RWPE1 (cell line): Measurements from ENCODE around the gene MTRF1L.
"Not testable (repeated sequence)": the region's sequence is repeated elsewhere in the genome, so short reads cannot be mapped to it uniquely, and the experiment has no call there.

Experiments
- CTCF ChIA-PET: fragments of 350-600 bp; sonication (Branson Sonifier 250); formaldehyde crosslinking; extraction: SDS; loops from one replicate; lab custom pipeline; 2021; lab: Yijun Ruan, JAX
- POLR2A ChIA-PET: fragments of 400-600 bp; formaldehyde crosslinking; extraction: SDS; loops from one replicate; lab custom pipeline; 2020; ENCODE audit warnings: antibody characterized with exemption; ENCODE audit not compliant: low non-redundant PET; lab: Yijun Ruan, JAX
- DNase-seq: peaks from one replicate; pipeline ENCODE4 v3.0.0; 2012; ENCODE audit warnings: low spot score
- H3K27ac ChIP-seq: fragments of 450-650 bp; 2 replicates; pipeline ENCODE4 v1.5.1; 2017
- TF ChIP-seq, protein P1 (sequence below): fragments of 450-650 bp; conservative IDR thresholded peaks from 2 replicates; pipeline ENCODE4 v1.5.1; 2017; ENCODE audit warnings: low read depth, mild to moderate bottlenecking

Gene MTRF1L

DNA sequence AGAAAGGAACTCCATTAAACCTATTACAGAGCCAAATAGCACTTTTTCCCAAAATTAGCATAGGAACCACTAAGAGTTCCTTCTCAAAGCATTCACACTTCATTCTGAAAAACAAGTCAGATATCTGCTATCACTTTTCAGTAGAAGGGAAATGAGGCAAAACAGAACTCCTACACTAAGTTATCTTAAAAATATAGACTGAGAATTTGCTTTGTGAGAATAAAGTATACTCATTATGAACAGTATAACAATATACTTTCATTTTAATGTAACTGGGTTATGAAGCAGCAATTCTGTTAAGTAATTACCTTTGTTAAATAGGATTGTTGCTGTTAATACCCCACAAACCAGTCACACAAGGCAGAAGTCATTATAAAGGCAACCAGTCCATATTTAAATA is 8.7 kb downstream of the MTRF1L start:
- DNase-seq = no peak
- TF ChIP-seq, protein P1, sequence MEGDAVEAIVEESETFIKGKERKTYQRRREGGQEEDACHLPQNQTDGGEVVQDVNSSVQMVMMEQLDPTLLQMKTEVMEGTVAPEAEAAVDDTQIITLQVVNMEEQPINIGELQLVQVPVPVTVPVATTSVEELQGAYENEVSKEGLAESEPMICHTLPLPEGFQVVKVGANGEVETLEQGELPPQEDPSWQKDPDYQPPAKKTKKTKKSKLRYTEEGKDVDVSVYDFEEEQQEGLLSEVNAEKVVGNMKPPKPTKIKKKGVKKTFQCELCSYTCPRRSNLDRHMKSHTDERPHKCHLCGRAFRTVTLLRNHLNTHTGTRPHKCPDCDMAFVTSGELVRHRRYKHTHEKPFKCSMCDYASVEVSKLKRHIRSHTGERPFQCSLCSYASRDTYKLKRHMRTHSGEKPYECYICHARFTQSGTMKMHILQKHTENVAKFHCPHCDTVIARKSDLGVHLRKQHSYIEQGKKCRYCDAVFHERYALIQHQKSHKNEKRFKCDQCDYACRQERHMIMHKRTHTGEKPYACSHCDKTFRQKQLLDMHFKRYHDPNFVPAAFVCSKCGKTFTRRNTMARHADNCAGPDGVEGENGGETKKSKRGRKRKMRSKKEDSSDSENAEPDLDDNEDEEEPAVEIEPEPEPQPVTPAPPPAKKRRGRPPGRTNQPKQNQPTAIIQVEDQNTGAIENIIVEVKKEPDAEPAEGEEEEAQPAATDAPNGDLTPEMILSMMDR = no peak
- no peak overlapping the region for H3K27ac ChIP-seq
- CTCF ChIA-PET = no interaction called here
- POLR2A ChIA-PET = no interaction called here

DNA sequence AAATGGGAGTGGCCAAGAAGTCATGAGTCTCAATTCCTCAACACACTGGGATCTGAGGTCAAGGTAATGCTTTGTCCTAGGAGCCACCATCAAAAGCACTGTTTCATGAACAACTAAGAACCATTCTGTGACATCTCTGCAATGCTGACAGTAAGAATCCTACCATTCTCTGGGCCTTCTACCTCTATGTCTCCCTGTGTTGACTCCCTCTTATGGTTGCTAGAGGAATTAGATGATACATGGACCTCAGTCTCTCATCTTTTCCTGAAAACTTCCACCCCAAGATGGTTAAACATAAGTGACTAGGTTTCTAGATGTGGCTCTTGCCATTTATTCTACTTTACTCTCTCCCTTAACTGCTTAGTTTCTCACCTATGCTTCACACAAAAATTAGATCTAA is 9.1 kb downstream of the MTRF1L start:
- H3K27ac ChIP-seq = no peak overlapping the region
- ChIA-PET POLR2A (no interaction called here), CTCF (no interaction called here)
- DNase-seq = no peak
- TF ChIP-seq, protein P1 = no peak

DNA sequence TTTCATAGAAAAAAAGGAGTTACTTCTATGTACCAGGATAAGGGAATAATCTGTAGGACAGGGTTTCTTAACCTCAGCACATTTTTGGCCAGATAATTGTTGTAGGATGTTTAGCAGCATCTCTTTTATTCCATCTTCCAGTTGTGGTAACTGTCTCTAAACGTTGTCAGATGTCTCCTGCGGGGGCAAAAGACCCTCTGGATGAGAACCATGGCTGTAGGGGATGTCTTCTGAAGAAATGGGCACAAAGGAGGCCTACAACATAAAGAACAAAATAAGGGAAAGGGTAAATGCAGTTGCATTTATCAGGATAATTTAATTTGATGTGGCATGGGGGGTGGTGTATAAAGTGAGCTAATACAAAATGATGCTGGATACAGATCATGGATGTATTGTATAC is 15.5 kb downstream of the MTRF1L start:
- CTCF ChIA-PET = no interaction called here
- H3K27ac ChIP-seq = peak overlapping the region; percentile 39; the same call in 1 of the 2 replicates
- DNase-seq = no peak
- TF ChIP-seq, protein P1 = no peak
- POLR2A ChIA-PET = interaction anchor here (0.5 kb wide), 1 partner anchor 285 kb away, joined by 4 read pairs; no protein-coding TSS in a partner anchor

DNA sequence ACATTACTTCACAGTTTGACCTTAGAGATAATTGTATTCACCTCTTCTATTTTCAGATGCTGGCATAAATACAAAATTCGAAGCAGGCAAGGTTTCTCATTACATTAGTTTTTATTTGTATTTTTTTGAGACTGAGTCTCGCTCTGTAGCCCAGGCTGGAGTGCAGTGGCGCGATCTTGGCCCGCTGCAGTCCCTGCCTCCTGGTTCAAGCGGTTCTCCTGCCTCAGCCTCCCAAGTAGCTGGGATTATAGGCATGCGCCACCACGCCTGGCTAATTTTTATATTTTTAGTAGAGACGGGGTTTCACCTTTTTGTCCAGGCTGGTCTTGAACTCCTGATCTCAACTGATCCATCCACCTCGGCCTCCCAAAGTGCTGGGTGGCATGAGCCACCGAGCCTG is 17.2 kb downstream of the MTRF1L start:
- CTCF ChIA-PET, POLR2A ChIA-PET, DNase-seq: not testable (repeated sequence)
- H3K27ac ChIP-seq = peak overlapping the region; percentile 61

DNA sequence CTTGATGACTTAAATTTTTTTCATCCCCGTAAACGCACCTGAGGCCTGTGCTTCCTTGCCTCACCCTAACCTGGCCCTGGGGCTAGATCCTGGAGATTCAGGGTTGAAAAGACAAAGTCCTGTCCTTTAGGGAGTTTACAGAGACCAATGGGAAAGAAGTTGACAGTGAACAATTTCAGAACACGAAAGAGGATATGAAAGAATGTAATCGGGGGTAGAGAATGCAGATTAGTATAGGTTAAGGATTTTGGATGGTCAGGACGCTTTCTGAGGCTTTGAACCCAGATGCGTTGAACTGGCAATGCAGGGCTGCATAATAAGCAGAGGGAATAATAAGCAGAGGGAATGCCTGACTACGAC is 18.0 kb downstream of the MTRF1L start:
- ChIA-PET POLR2A (no interaction called here), CTCF (no interaction called here)
- DNase-seq = no peak
- peak overlapping the region; percentile 96 for H3K27ac ChIP-seq
- TF ChIP-seq, protein P1 = no peak

DNA sequence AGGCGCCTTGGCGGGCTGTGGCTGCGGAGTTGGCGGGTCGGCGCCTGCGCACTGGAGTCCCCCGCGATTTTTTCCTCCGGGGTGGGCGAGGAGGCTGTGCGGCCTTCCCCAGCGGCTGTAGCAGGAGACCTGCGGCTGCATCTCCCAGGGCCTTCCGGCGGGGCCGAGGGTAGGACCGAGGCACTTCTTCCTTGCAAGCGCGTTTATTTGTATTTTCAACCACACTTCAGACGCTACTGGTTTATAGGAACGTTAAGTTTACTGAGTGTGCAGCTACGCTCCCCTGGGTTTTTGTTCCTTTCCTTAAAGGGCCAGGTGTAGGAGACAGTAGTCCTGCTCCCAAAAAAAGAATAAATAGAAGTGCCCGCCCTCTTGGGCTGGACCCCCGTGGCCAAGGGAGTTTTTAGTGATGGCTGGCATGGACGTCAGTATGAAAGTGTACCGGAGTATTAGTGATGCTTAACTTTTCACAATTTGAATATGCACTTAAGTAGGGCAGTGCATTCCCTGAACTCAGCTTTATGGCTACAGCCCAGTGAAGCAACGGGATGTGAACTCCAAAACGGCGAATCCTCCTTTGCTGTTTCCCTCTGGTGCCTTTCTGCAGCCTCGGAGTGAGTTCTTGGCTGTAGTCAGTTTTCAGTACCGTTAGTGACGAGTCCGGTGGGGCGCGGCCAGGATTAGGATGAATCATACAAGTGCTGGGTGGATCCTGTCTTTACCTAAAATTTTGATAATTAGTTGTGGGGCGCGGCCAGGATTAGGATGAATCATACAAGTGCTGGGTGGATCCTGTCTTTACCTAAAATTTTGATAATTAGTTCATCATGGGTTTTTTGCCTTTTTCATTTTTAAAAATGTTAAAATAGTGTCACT is 18.6 kb downstream of the MTRF1L start:
- peak overlapping the region; percentile 96 for H3K27ac ChIP-seq
- CTCF ChIA-PET = no interaction called here
- DNase-seq = peak; percentile 64
- TF ChIP-seq, protein P1 = no peak
- POLR2A ChIA-PET = no interaction called here
